Effector CD4-positive, alpha-beta T cell (primary cell): ENCODE results near the gene INTS15.

ENCODE experiments used
- DNase-seq: peaks from one replicate; pipeline ENCODE4 v3.0.0-alpha.2; 2020

Gene INTS15

GRCh38 chr7:6643915-6644625 lies 54.2 kb downstream of the INTS15 start:
- no peak for DNase-seq

- DNase-seq, result no peak
These were observed 54.9 kb downstream of the INTS15 start for GRCh38 chr7:6644728-6645127.

GRCh38 chr7:6646465-6646864 lies 56.6 kb downstream of the INTS15 start:
- DNase-seq, result no peak

- DNase-seq, result no peak
These were observed 57.3 kb downstream of the INTS15 start for GRCh38 chr7:6647080-6647479.

- no peak for DNase-seq
These were observed 57.7 kb downstream of the INTS15 start for GRCh38 chr7:6647541-6647940.

GRCh38 chr7:6648066-6648814 lies 58.4 kb downstream of the INTS15 start:
- DNase-seq, result no peak

GRCh38 chr7:6648815-6649104 lies 58.9 kb downstream of the INTS15 start:
- no peak for DNase-seq

GRCh38 chr7:6649241-6649961 lies 59.6 kb downstream of the INTS15 start:
- no peak for DNase-seq

- no peak for DNase-seq
These were observed 60.3 kb downstream of the INTS15 start for GRCh38 chr7:6650086-6650485.

- DNase-seq, result no peak
These were observed 60.7 kb downstream of the INTS15 start for GRCh38 chr7:6650521-6651011.

GRCh38 chr7:6651851-6652445 lies 62.1 kb downstream of the INTS15 start:
- no peak for DNase-seq

GRCh38 chr7:6652446-6653011 lies 62.7 kb downstream of the INTS15 start:
- DNase-seq, result no peak

GRCh38 chr7:6653071-6654003 lies 63.5 kb downstream of the INTS15 start:
- no peak for DNase-seq

GRCh38 chr7:6654113-6654841 lies 64.5 kb downstream of the INTS15 start:
- no peak for DNase-seq

- no peak for DNase-seq
These were observed 65.2 kb downstream of the INTS15 start for GRCh38 chr7:6654842-6655610.

GRCh38 chr7:6655636-6656385 lies 66.0 kb downstream of the INTS15 start:
- no peak for DNase-seq

GRCh38 chr7:6656413-6656812 lies 66.6 kb downstream of the INTS15 start:
- no peak for DNase-seq
